Head of caudate nucleus (tissue), 42 donors: ENCODE data around the gene RPS19.
A peak's percentile ranks its signal among the peaks of the same experiment; 100 is the strongest.

Experiments
- DNase-seq, 42 donors: peaks; one replicate each; pipeline versions ENCODE4 v3.0.0 to v3.0.0-alpha.2; 2020 to 2021; ENCODE audit warnings: mixed read lengths in 7 of 42
- intact Hi-C: fragments of 100-400 bp; cut with DNase I; formaldehyde crosslinking; loops from one replicate; pipeline ENCODE4 v1.15.0; 2022

The RPS19 gene

DNA sequence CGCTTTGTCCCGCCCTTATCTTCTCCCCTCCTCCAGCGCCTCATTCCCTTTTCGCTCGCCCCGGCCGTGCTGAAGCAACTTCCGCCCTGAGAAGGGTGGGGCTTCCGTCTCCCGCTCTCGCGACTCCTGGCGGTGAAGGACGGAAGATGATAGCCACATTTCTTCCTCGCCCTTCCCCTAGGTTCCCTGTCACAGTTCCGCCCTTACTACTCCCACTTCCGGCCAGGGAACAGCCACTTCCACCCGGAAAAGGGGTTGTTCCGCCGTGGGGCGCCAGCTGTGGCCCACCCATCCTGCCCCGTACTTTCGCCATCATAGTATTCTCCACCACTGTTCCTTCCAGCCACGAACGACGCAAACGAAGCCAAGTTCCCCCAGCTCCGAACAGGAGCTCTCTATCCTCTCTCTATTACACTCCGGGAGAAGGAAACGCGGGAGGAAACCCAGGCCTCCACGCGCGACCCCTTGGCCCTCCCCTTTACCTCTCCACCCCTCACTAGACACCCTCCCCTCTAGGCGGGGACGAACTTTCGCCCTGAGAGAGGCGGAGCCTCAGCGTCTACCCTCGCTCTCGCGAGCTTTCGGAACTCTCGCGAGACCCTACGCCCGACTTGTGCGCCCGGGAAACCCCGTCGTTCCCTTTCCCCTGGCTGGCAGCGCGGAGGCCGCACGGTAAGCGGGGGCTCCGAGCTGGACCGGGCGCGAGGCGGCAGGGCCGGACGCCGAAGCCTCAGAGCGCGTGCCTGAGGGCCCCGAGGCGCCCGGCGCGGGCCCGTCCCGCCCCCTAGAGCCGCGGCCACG, at the start of gene RPS19:
RPS19 (plus strand) TSS at position 638 of the 801 bp plus-strand sequence. CDS start 520 bp downstream, outside the sequence.
- peak; percentile 97 to 100 (median 99) for DNase-seq
- intact Hi-C loops = loop anchor here (5.0 kb wide), 1 partner anchor 97 kb away; the partner anchor contains the start of gene RABAC1

DNA sequence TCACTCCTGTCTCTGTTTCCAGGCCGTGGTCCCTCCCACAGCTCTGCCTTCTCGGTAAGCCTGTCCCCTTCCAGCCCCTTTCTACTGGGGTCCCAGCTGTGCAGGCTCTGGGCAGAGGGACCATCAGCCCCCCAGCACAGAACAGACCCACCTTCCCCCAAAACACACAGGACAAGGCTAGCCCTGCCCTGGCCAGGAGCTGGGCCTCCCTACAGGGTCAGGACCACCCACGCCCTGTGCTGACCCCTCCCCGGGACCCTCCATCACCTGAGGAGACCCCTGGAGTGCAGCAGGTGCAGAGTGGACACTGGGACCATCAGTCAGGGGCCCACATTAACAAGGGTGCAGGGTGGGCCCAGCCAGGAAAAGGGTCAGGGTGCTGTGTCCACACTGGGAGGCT, 49.8 kb upstream of the RPS19 start:
- peak in 1 of 42 donors; percentile 21 for DNase-seq
- intact Hi-C loops = no loop called here

DNA sequence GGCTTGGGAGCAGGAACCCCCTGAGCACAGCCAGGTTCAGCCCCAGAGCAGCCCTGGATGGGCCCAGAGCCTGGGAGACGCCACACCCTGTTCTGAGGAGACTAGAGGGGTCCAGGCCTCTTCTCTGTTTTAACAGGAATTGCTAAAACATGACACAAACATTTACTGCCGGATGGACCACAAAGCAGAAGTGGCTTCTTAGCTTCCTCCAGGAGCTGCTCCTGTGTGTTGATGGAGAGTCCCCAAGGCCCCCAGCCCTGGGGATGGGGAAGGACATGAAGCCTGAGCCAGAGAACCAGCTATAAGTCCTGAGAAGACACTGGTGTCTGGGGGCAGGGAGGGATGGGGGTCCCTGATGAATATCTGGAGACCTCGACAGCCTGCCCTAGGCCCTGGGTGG, 49.0 kb upstream of the RPS19 start:
- DNase-seq = peak in 31 of 42 donors; percentile 3 to 58 (median 22)
- intact Hi-C loops = no loop called here

DNA sequence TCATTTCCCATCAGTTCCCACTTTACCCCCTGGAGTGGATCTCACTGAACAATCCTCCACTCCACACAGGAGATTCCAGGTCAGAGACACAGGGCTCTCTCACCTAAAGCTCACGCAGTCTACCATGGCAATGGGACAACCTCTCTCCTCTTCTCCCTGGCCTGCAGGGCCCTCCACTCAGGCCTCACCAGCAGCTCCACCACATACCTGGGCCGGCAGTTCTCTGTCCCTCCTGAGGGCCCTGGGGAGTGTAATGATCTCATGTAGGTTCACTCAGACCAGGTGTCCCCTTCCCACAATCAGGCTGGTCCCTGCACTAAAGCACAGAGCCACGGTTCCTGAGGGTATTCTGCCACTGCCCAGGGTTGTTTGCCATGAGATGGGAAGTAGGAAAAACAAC, 48.1 kb upstream of the RPS19 start:
- intact Hi-C loops = no loop called here
- peak in 2 of 42 donors; percentile 2 to 19 for DNase-seq

DNA sequence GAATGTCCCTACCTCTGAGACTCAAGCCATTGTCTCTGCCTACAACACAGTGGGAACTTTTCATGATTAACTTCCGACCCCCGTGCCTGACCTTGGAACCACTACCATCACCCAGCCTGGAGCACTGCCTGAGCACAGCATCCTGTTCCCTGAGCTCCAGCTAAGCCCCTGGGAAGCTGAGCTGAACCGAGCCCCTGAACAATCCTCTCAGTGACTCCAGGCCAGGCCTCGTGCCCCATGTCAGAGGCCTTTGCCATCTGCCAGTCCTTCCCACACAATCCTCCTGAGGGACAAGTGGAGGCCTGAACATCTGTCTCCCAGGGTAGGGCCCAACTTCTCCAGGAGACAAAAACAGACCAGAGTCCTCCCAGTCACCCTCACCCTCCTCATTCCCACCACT, 46.1 kb upstream of the RPS19 start:
- no peak for DNase-seq
- intact Hi-C loops = no loop called here

DNA sequence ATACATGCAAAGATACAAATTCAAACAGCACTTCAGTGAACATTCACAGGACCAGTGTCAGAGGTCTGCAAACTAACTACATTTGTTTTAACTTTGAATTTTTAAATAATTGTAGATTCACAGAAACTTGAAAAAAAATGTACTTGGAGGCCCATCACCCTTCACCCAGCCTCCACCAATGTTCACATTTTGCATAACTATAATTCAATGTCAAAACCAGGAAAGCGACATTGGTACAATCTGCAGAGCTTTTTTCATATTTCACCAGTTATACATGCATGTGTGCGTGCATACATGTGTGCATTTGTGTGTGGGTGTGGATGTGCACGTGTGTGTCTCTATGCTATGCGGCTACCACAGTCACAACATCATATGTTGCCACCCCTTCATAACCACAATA, 44.8 kb upstream of the RPS19 start:
- intact Hi-C loops = no loop called here
- no peak for DNase-seq

DNA sequence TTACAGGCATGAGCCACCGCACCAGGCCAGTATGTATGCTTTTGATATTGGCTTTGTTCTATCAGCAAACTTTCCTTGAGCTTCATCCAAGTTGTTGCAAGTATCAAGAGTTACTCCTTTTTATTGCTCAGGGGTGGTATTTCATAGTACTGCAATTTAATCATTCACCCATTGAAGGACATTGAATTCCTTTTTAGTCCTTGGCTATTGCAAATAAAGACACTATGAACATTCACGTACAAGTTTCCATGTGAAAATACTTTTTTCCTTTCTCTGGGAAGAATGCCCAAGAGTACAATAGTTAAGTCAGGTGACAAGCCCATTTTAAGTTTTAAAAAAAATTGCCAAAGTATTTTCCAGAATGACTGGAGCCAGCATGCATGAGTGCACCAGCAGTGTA, 43.3 kb upstream of the RPS19 start:
- intact Hi-C loops = no loop called here
- no peak for DNase-seq

DNA sequence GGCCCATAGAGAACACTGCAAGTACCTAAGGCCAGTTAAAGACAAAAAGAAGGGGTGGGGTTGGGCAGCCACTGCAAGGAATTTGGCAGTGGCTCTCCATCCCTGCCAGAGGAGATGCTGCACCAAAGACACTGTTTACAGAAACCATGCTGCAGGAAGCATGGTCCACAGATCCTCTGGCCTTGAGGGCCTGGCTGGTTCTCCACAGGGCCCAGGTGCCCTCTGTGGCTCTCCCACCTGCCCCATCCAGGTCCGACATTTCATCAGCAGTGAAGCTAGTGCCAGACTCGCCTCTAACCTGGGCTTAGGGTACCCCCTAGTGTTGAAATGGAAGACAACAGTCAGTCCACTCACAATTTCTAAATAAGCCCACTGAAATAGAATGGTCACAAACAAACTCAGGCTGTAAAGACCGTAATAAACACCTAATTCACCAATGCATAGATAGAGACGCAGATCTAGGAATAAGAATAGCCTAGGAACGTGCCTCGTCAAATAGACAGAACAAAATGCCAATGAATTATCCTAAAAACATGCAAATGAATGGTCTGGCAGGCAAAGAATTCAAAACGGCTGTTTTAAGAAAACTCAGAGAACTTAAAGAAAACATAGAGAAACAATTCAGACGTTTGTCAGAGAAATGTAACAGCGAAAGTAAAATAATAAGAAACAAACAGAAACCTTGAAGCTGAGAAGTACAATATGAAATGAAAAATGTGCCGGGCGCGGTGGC, 38.9 kb upstream of the RPS19 start:
- peak in 23 of 42 donors; percentile 13 to 68 (median 44) for DNase-seq

DNA sequence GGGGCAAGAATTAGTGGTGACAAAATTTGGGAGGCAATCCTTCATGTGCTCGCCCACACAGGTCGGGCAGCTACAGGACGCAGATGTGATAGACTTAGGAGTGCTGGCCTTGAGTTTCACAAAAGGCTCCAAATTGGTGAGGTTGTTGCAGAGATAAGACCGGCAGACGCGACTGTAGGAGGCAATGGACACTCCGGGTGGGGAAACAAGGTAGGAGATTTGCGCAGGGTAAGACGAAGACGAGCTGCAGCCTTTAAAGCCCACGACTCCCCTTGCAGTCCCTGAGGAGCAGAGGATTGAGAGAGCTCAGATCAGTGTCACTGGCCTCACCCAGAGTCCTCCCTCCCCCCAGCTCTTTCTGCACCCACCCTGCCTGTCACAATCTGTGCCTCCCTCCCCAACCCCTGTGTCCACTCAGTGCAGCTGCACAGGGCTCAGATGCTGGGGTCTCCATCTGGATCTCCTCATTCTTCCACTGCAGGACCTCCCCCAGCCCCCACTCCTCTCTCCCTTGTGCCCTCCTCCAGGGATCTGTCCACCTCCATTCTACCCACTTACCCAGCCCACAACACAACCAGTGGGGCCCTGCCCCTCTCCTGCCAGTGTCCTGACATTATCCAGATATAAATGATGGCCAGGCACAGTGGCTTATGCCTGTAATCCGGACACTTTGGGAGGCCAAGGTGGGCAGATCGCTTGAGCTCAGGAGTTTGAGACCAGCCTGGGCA, 21.9 kb upstream of the RPS19 start:
- intact Hi-C loops = no loop called here
- DNase-seq = no peak

More for the DNA sequence above, 38.9 kb upstream of the RPS19 start:
- intact Hi-C loops = no loop called here

DNA sequence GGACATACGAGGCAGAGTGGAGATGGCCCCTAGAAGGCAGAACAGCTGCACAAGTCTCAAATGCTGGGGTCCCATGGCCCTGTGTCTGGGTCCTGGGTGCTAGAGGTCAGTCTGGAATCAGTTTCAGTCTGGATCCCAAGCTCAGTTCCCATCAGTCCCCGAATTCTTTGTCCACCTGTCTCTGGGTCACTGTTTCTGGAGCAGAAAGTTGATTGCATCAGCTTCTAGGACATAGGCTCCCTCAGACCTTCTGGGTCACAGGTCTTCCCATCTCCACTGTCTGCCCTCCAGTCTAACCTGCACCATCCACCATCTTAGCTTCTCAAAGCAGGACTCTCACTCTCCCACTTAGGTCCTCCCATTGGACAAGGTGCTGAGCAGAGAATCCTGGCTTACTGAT, 20.8 kb upstream of the RPS19 start:
- no peak for DNase-seq
- intact Hi-C loops = no loop called here

DNA sequence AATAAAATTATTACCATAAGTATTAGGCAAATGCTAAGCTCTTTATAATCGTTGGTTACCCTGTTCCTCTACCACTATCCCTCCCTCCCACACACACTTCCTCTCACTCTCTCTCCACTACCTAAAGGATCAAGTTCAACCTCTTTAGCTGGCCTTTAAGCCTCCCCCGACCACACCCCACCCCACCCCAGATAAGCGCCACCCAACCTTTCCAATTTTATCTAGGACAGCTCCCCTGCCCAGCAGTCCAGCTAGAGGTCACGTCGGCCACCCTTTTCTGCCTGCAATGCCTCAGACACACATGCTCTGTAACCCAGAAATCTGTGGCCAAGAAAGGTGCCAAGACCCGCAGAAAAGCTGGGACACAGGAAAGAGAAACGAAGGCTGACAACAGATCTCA, 16.7 kb upstream of the RPS19 start:
- no peak for DNase-seq
- intact Hi-C loops = no loop called here

DNA sequence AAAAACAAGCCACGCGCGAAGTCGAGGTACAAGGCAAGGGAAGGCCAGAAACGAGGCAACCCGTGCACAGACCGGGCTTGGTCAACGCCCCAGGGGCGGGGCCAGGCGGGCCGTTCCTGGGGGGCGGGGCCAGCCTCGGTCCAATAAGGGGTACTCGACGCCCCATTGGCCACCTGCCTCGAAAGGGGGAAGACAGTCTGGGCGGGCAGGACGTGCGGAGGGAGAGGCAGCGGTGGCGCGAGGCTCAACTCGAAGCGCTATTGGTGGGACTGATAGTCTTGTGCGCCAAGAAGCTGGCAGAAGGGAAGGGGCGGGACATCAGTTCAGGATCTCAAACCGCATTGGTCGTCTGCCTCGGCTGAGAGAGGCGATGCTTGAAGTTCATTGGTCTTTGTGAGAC, 15.5 kb upstream of the RPS19 start, which contains the start of gene LYPD4:
LYPD4 (minus strand) TSS at position 83 of the 400 bp plus-strand sequence. CDS start 5,398 bp downstream, outside the sequence.
- intact Hi-C loops = no loop called here
- no peak for DNase-seq

DNA sequence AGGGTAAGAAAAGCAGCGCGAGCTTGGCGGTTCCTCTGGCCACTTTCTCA, 15.2 kb upstream of the RPS19 start, which contains the start of gene DMRTC2:
DMRTC2 (plus strand) TSS at position 42 of the 50 bp plus-strand sequence. CDS start 2,387 bp downstream, outside the sequence.
- no peak for DNase-seq
- intact Hi-C loops = no loop called here

DNA sequence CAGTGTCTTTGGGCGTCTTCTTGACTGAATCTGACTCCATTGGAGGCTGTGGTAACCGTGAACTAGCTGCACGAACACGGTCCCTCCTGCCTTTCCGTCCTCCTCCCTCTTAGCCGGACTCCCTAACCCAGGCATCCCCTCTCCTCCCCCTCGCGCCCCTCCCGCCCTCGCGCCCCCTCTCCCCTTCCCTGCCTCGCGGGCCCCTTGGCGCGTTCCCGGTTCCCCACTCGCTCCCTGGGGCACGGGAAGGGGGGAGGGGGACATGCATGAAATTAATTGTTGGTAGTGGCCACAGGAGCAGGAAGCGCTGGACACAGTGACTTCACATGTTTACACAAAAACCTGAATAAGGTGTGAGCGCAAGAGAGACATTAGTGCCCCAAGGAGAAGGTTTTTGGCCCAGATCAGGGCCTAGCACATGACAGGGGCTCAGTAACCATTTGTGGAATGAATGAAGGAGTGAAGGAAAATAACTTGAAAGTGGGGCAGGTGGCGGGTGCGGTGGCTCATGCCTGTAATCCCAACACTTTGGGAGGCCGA, 14.9 kb upstream of the RPS19 start:
- DNase-seq = no peak

DNA sequence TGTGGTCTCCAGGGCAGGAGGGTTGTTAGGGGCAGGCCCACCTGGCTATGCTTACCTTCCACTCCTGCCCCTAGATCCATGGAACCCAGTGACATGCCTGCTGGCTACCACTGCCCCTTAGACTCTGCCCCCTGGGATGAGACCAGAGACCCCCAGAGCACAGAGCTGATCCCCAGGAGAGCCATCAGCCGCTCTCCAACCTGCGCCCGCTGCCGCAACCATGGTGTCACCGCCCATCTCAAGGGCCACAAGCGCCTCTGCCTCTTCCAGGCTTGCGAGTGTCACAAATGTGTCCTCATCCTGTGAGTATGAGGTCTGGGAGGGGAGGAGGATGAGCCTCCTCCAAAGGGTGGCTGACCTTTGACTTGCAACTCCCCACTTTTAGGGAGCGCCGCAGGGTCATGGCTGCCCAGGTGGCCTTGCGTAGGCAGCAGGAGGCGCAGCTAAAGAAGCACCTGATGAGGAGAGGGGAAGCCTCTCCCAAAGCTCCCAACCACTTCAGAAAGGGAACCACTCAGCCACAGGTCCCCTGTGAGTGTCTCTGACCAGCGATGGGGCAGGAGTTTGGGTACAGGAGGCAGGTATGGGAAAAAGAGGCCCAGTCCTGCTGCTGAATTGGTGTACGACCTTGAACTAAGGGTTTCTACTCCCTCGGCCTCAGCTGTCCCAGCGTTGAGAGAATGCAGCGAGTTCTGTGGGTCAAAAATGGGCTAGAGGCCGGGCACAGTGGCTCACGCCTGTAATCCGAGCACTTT, 12.5 kb upstream of the RPS19 start:
- no peak for DNase-seq
- intact Hi-C loops = no loop called here

More for the DNA sequence above, 14.9 kb upstream of the RPS19 start:
- intact Hi-C loops = no loop called here

DNA sequence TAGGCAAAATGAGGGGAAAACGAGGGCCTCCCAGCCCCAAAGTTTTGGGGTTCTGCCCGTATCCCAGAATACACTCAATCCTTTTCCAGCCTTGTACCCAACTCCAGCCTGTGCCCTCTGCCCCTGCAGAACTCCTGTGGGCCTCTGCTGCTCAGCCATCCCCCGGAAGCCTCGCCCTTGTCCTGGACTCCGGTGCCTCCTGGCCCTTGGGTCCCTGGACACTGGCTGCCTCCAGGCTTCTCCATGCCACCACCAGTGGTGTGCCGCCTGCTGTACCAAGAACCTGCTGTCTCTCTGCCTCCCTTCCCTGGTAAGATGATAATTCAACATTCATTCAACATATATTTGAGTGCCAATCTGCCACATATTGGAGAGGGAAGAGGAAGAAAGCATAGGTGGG, 11.4 kb upstream of the RPS19 start:
- DNase-seq = no peak
- intact Hi-C loops = no loop called here

DNA sequence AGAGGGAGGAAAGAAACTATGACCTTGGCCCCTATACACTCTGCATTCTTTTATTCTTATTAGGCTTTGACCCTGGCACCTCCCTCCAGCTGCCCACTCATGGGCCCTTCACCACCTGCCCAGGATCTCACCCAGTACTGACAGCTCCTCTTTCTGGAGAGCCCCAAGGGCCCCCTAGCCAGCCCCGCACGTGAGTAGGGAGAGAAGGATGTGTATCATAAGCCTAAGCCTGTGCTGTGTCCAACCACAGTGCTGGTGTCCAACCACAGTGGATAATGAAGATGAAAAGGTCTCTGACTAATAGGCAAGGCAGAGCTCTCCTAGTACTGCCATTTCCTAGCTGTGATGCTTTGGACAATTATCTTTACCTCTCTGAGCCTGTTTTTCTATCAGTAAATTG, 11.0 kb upstream of the RPS19 start:
- no peak for DNase-seq

DNA sequence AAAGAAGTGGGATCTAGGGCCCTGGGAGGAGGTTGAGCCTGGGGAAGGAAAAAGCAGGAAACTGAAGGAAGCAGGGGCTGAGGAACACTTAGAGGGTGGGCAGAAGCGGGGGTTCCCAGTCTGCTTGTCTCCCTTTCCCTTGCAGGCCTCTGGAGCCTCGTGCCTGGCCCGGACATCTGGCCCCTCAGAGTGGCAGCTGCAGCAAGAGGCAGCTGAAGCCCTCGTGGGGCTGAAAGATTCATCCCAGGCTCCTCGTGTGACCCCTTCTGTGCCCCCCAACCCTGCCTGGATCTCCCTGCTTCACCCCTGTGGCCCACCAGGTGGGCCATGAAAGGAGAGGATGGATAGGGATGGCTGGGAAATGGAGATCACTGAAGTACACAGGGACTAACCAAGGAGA, 9.7 kb upstream of the RPS19 start:
- DNase-seq = no peak
- intact Hi-C loops = no loop called here

More for the DNA sequence above, 11.0 kb upstream of the RPS19 start:
- intact Hi-C loops = no loop called here

DNA sequence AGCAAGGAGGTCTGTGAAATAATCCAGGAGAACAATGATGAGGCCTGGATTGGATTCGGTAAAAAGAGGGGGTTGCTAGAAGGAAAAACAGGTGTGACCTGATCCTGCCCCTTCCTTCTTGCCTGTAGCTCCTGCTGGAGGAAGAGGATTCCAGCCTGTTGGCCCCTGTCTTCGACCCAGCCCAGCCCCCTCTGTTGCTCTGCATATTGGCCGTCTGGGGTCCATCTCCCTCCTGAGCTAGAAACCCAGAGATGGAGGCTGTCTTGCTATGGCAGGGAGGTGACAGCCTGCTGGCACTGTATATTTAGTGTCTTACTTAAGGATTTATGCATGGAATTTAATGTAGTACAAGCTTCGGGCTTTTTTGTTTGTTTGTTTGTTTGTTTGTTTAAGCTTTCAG, 8.6 kb upstream of the RPS19 start:
- DNase-seq = no peak
- intact Hi-C loops = no loop called here
